Thoracic aorta (tissue), 2 donors: ENCODE data around the gene C13orf46. TPM values are rescaled to one million over a fixed set of nuclear protein-coding genes. Genes with fewer than 3 reads are reported as not detected.

Source experiments
- ATAC-seq: fragments of 150-250 bp; one replicate; pipeline ENCODE4 v1.8.0; 2017; ENCODE audit warnings: low read depth; ENCODE audit not compliant: insufficient number of reproducible peaks, low FRiP score
- DNase-seq: peaks from one replicate; pipeline ENCODE4 v3.0.0-alpha.2; 2020; ENCODE audit warnings: low spot score
- H3K27ac ChIP-seq, 2 donors: fragments of 200-600 bp; sonication (generic); 1 replicate in 1 of 2; 2 replicates in 1 of 2; pipeline ENCODE4 v1.5.1; 2016; ENCODE audit warnings: mild to moderate bottlenecking in 2 of 2, moderate library complexity in 2 of 2
- H3K27me3 ChIP-seq: fragments of 200-600 bp; sonication (generic); replicated peaks from 2 replicates; pipeline ENCODE4 v1.6.0; 2016; ENCODE audit warnings: mild to moderate bottlenecking; ENCODE audit not compliant: insufficient read depth
- H3K36me3 ChIP-seq: fragments of 200-600 bp; sonication (generic); one replicate; pipeline ENCODE4 v1.5.1; 2016
- H3K4me1 ChIP-seq, 2 donors: fragments of 200-600 bp; sonication (generic); 1 replicate in 1 of 2; 2 replicates in 1 of 2; pipeline versions ENCODE4 v1.5.1 to v1.6.0; 2016; ENCODE audit warnings: low read depth in 2 of 2, mild to moderate bottlenecking in 1 of 2; ENCODE audit not compliant: control insufficient read depth in 1 of 2
- H3K4me3 ChIP-seq: fragments of 200-600 bp; sonication (generic); 2 replicates; pipeline ENCODE4 v1.5.1; 2016; ENCODE audit warnings: mild to moderate bottlenecking
- H3K9me3 ChIP-seq: fragments of 200-600 bp; sonication (generic); 2 replicates; pipeline ENCODE4 v1.5.1; 2016
- CTCF ChIP-seq: fragments of 200-600 bp; sonication (generic); IDR thresholded peaks from one replicate; pipeline ENCODE4 v1.5.1; 2019; ENCODE audit warnings: antibody characterized with exemption
- total RNA-seq, 2 donors: library from RNA; depleted of rRNA; stranded (reverse); fragments of >200 nt; gene quantifications; one replicate each; pipeline versions ENCODE4 v1.1.0 to v1.2.3, GENCODE V29; 2016

The C13orf46 gene
- total RNA-seq, 2 donors from 2014 or later, result 1.1 TPM

- Histone ChIP-seq H3K27me3 (no peaks in the 10 kb centered on the region), H3K4me3 (no peak overlapping the region), H3K9me3 (no peaks in the 10 kb centered on the region), H3K4me1 (peaks cover 11 to 19% of the 10 kb centered on the region in 2 donors), H3K27ac (no peak overlapping the region), H3K36me3 (peaks cover under 1% of the 10 kb centered on the region)
- DNase-seq (no peak), ATAC-seq (no peak)
- TF ChIP-seq CTCF, result no peak
These were observed 5.2 kb downstream of the C13orf46 start for GRCh38 chr13:113968463-113969310.

GRCh38 chr13:113967729-113968462, 6.0 kb downstream of the C13orf46 start:
- peak; percentile 1 for DNase-seq
- H3K36me3 ChIP-seq, result no peaks in the 10 kb centered on the region
- no peak for ATAC-seq

GRCh38 chr13:113967206-113967720, 6.6 kb downstream of the C13orf46 start:
- TF ChIP-seq CTCF, result no peak
- no peak overlapping the region for H3K4me3 ChIP-seq
- ATAC-seq (no peak), DNase-seq (peak; percentile 0)
- no peak overlapping the region for H3K27ac ChIP-seq
- H3K36me3 ChIP-seq, result no peaks in the 10 kb centered on the region
- H3K4me1 ChIP-seq, result peaks cover 11 to 19% of the 10 kb centered on the region in 2 donors
- no peaks in the 10 kb centered on the region for H3K27me3 ChIP-seq
- H3K9me3 ChIP-seq, result no peaks in the 10 kb centered on the region

More at GRCh38 chr13:113967729-113968462, 6.0 kb downstream of the C13orf46 start:
- Histone ChIP-seq H3K4me1 (peaks cover 11 to 19% of the 10 kb centered on the region in 2 donors), H3K27me3 (no peaks in the 10 kb centered on the region), H3K4me3 (no peak overlapping the region), H3K9me3 (no peaks in the 10 kb centered on the region), H3K27ac (no peak overlapping the region)
- no peak for TF ChIP-seq CTCF

GRCh38 chr13:113965968-113966884, 7.7 kb downstream of the C13orf46 start:
- Histone ChIP-seq H3K9me3 (no peaks in the 10 kb centered on the region), H3K27me3 (no peaks in the 10 kb centered on the region), H3K4me1 (peaks cover 7 to 13% of the 10 kb centered on the region in 2 donors), H3K4me3 (no peak overlapping the region), H3K27ac (no peak overlapping the region), H3K36me3 (no peaks in the 10 kb centered on the region)
- no peak for ATAC-seq
- no peak for DNase-seq
- TF ChIP-seq CTCF, result no peak
